Neural crest cell (in vitro differentiated cells): ENCODE measurements around the gene NFASC. TPM values are rescaled to one million over a fixed set of nuclear protein-coding genes. Genes with fewer than 3 reads are reported as not detected.

ENCODE experiments used
- DNase-seq: peaks from one replicate; pipeline ENCODE4 v3.0.0; 2021; ENCODE audit warnings: low read depth, mixed read lengths, low spot score
- H3K27ac Mint-ChIP-seq: one replicate; pipeline ENCODE4 v1.8.0; 2021; ENCODE audit warnings: mild to moderate bottlenecking, mixed read lengths; ENCODE audit not compliant: unreplicated experiment
- H3K27me3 Mint-ChIP-seq: 2 replicates; pipeline ENCODE4 v1.8.0; 2021; ENCODE audit warnings: low read depth, mild to moderate bottlenecking, mixed read lengths
- H3K36me3 Mint-ChIP-seq: 2 replicates; pipeline ENCODE4 v1.8.0; 2021; ENCODE audit warnings: low read depth, mild to moderate bottlenecking, mixed read lengths
- H3K4me1 Mint-ChIP-seq: 2 replicates; pipeline ENCODE4 v1.8.0; 2021; ENCODE audit warnings: mixed read lengths
- H3K4me3 Mint-ChIP-seq: one replicate; pipeline ENCODE4 v1.8.0; 2021; ENCODE audit warnings: mild to moderate bottlenecking, mixed read lengths
- H3K9me3 Mint-ChIP-seq: 2 replicates; pipeline ENCODE4 v1.8.0; 2021; ENCODE audit warnings: mixed read lengths
- CTCF ChIP-seq: fragments of 200-600 bp; sonication (generic); conservative IDR thresholded peaks from 2 replicates; pipeline ENCODE4 v1.5.0; 2021; ENCODE audit warnings: antibody characterized with exemption, mild to moderate bottlenecking
- total RNA-seq: library from RNA; stranded (reverse); gene quantifications from 2 replicates; pipeline ENCODE4 v1.2.1, GENCODE V29; 2021

NFASC gene
- total RNA-seq, 1 donor from 2014 or later = 12.9 TPM

- Mint-ChIP-seq H3K9me3 (no peaks in the 10 kb centered on the region), H3K36me3 (no peaks in the 10 kb centered on the region), H3K27me3 (peaks cover 9% of the 10 kb centered on the region), H3K27ac (no peak overlapping the region), H3K4me1 (peaks cover 4% of the 10 kb centered on the region), H3K4me3 (no peak overlapping the region)
- DNase-seq = no peak
- TF ChIP-seq CTCF = no peak
Measured at GRCh38 chr1:204932573-204932909, 61.9 kb downstream of the NFASC start.

GRCh38 chr1:204935155-204935554 lies 64.5 kb downstream of the NFASC start:
- H3K9me3 Mint-ChIP-seq = no peaks in the 10 kb centered on the region
- no peak overlapping the region for H3K27ac Mint-ChIP-seq
- no peaks in the 10 kb centered on the region for H3K36me3 Mint-ChIP-seq
- DNase-seq = no peak
- H3K4me1 Mint-ChIP-seq = no peaks in the 10 kb centered on the region
- H3K4me3 Mint-ChIP-seq = no peak overlapping the region
- TF ChIP-seq CTCF = no peak
- peaks cover 10% of the 10 kb centered on the region for H3K27me3 Mint-ChIP-seq

- peaks cover 10% of the 10 kb centered on the region for H3K27me3 Mint-ChIP-seq
- H3K4me1 Mint-ChIP-seq = no peaks in the 10 kb centered on the region
- no peaks in the 10 kb centered on the region for H3K9me3 Mint-ChIP-seq
- TF ChIP-seq CTCF = no peak
- H3K27ac Mint-ChIP-seq = no peak overlapping the region
- H3K36me3 Mint-ChIP-seq = no peaks in the 10 kb centered on the region
- H3K4me3 Mint-ChIP-seq = no peak overlapping the region
- no peak for DNase-seq
Measured at GRCh38 chr1:204936765-204937164, 66.1 kb downstream of the NFASC start.

DNA sequence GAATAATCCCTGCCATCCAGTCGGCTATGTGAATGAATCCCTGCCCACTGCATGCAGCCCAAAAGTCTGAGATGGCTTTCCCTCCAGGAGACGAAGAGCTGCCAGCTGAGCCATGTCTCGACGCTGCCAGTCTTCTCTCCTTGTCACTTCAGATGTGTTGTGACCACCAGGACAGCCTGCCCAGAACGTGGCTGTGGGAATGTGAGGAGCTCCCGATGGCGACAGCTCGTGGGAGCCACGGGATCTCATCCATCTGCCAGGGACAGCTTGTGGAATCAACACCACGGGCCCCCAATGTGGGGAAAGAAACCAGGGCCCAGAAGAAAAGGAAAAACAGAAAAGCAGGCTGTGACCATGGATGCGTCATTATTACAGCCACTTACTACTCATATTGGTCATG lies 67.2 kb downstream of the NFASC start:
- H3K4me1 Mint-ChIP-seq = no peaks in the 10 kb centered on the region
- no peaks in the 10 kb centered on the region for H3K9me3 Mint-ChIP-seq
- no peak overlapping the region for H3K4me3 Mint-ChIP-seq
- H3K27me3 Mint-ChIP-seq = peaks cover 10% of the 10 kb centered on the region
- no peak for TF ChIP-seq CTCF
- DNase-seq = no peak
- no peaks in the 10 kb centered on the region for H3K36me3 Mint-ChIP-seq
- H3K27ac Mint-ChIP-seq = no peak overlapping the region

GRCh38 chr1:204940591-204940990 lies 69.9 kb downstream of the NFASC start:
- TF ChIP-seq CTCF = no peak
- no peak overlapping the region for H3K4me3 Mint-ChIP-seq
- no peaks in the 10 kb centered on the region for H3K36me3 Mint-ChIP-seq
- DNase-seq = no peak
- peaks cover under 1% of the 10 kb centered on the region for H3K4me1 Mint-ChIP-seq
- no peaks in the 10 kb centered on the region for H3K9me3 Mint-ChIP-seq
- peaks cover 10% of the 10 kb centered on the region for H3K27me3 Mint-ChIP-seq
- H3K27ac Mint-ChIP-seq = no peak overlapping the region
